Inflammatory macrophage treated with lipopolysaccharide for 1 hour (primary cell): ENCODE measurements around the gene KDM2A.

Source experiments
- DNase-seq, 2 donors: peaks; one replicate each; pipeline ENCODE4 v3.0.0-alpha.2; 2020 to 2022

The KDM2A gene

DNA sequence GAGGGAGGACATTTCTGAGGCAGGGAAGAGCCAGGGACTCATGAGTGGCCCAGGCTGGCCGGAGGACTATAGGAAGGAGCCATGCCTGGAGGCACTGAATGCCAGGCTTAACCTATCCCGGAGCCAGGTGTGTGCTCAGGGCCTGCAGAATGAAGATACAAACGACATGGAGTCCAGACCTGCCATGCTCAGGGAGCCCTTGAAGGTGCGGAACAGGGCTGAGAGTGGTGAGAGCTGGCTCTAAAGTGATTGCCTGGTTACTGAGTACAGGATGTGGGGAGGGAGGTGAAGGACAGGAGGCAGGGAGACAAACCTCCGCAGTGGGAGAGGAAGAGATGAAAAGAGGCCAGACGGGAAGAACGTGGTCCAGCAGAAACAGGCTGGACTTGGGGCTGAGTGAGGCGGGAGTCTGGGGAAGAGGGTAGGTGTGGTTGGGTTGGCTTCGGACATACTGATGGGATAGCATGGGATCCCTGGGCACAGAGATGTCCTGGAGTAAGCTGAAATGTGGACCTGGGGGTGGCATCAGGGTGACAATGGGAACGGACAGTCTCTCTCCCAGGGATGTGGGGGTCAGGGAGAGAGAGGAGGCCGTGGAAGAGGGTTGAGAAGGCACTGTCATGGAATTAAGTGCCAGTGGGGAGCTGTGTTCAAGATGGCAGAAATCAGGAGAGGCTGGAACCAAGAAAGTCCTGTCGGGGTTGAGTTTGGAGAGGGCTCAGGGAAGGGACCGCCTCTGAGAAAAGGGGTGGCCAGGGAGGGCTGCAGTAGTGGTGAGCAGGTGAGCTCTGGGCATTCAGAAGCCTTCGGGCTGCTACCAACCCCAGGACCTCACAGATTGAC, 168.5 kb downstream of the KDM2A start:
- no peak for DNase-seq

DNA sequence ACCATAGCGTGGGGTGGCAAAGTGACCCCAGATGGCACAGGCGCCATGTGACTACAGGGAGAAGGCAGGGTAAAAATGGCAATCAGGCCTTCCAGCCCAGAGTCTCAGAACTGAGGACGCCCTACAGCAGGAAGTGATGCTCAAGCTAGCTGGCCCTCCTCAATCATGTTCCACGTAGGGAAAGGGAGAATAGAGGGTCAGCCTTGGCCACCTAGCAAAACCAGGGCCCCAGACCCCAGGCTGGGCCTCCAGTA, 169.1 kb downstream of the KDM2A start:
- no peak for DNase-seq

DNA sequence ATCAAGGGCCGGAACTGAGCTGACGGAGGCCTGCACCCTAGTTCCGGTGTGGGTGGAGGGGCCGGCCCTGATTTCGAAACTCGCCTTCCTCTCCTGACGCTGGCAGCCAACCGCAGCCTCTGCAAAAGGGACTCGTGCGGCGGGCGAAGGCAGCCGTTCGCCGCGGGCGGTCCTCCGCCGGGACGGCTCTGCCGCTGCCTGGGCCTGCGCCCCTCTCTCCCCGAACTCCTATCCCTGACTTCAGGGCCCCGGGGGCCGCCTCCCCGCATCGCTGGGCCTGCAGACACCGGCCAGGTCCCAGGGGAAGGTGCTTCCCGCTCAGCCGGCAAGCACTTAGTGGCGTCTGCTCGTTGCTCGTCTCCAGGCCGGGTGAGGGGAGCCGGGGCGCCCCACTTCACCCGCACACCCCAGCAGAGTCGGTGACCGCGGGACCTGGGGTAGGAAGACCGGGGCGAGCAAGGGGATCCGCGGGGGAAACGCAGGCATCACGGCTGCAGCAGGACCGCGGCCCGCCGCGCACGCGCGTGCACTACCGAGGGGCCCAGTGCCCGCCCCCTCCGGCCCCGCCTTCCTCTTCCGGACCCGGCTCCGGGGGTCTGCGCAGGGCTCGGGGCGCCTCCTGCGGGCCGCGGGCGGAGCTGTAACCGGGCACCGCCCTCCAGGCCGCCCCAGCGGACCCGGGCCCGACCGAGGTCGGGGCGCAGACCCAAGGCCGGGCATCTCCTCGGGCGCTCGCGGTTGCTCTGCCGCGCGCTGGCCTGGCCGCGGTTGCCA, 169.6 kb downstream of the KDM2A start:
- peak; percentile 92 to 93 for DNase-seq

DNA sequence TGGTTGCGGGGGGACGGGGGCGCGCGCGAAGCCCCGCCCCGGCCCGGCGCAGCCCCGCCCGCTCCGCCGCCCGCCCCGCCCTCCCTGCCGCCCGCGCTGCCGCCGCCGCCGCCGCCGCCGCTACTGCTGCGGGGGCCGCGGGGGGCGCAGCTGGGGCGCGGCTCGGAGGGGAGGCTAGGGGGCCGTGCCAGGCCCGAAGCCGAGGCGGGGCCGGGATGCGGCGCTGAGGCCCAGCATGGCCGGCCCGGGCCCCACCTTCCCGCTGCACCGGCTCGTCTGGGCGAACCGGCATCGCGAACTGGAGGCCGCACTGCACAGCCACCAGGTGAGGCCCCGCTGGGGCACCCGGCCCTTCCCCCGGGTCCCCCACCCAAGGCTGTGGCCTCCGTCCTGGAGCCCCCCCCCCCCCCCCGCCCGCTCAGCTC, 170.2 kb downstream of the KDM2A start, which contains the start of gene ANKRD13D:
TSS of gene ANKRD13D (plus strand) at position 78 of the 425 bp plus-strand sequence. CDS start at position 236, 158 bp downstream.
- DNase-seq: no peak

DNA sequence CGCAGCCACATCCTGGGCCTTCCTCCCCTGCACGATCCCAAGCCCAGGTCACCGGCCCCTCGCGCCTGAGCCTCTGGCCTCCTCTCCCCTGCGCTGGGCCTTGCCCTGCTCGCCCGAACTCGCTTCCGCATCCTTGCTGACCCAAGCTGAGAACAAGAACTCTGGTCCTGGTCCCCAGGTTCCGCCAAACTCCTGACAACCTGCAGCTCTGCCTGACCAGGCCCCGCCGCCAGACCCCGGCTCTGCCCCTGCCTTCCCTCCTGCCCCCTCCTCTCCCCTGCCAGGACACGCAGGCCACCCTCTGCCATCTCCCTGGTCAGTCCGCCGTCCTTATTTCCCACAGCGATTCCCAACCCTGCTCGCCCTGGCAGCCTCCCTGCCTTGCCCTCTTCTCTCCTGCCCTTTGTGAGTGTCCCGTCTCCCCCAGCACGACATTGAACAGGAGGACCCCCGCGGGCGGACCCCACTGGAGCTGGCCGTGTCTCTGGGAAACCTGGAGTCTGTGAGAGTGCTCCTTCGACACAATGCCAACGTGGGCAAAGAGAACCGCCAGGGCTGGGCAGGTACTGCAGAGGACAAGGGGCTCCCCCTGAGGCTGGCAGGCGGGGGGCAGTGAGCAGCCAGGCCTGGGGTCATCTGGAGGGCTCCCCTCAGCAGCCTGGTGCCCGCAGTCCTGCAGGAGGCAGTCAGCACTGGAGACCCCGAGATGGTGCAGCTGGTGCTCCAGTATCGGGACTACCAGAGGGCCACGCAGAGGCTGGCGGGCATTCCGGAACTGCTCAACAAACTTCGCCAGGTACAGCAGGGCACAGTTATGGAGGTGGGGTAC, 170.8 kb downstream of the KDM2A start:
- no peak for DNase-seq

DNA sequence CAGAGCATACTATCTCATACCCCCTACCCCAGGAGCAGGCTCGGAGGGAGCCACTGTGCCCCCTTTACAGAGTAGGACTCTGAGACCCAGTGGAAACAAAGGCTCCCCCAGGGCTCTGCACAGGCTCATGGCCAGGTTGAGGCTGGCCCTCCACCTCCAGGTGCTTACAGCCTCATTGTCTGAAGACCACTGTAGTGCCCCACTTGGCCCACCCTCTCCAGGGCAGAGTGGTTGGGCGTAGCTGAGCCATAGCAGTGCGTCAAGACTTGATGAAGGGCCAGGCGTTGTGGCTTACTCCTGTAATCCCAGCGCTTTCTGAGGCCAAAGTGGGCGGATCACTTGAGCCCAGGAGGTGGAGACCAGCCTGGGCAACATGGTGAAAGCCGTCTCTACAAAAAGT, 171.7 kb downstream of the KDM2A start:
- DNase-seq: no peak

DNA sequence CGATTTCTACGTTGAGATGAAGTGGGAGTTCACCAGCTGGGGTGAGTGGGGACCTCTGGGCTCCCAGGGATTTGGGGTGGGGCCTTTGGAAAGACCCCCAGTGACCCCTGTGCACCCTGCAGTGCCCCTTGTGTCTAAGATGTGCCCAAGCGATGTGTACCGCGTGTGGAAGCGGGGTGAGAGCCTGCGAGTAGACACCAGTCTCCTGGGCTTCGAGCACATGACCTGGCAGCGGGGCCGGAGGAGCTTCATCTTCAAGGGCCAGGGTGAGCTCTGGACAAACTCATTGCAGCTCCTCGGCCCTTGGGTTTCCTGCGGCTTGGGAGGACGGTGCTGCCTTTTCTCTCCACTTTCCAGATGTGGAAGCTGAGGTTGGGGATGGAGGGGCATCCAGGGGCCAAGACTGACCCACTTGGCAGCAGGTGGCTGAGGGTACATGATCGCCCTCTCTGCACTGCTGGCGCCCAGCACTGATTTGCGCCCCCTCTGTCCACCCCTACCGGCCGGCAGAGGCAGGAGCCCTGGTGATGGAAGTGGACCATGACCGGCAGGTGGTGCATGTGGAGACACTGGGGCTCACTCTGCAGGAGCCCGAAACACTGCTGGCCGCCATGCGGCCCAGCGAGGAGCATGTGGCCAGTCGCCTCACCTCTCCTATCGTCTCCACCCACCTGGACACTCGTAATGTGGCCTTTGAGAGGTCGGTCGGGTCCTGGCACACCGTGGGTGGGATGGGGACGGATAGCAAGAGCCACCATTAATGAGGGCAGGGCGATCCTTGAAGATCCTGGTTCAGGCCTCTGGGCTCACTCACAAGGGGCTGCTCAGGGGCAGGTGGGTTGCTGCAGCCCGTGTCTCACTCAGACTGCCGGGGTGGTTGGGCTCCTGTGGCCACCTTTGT, 172.7 kb downstream of the KDM2A start:
- DNase-seq: no peak

DNA sequence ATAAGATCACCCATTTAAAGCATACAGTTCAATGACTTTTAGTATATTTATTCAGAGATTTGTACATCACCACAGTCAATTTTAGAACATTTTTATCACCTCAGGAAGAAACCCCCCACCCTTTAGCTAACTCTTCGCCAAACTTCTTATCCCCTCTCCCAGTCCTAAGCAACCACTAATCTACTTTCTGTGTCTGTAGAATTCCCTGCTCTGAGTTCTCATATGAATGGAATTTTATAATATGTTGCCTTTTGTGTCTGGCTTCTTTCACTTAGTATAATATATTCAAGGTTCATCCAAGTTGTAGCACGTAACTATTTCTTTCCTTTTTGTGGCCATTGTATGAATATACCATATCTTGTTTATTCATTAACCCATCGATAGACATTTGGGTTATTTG, 173.6 kb downstream of the KDM2A start:
- DNase-seq: no peak

DNA sequence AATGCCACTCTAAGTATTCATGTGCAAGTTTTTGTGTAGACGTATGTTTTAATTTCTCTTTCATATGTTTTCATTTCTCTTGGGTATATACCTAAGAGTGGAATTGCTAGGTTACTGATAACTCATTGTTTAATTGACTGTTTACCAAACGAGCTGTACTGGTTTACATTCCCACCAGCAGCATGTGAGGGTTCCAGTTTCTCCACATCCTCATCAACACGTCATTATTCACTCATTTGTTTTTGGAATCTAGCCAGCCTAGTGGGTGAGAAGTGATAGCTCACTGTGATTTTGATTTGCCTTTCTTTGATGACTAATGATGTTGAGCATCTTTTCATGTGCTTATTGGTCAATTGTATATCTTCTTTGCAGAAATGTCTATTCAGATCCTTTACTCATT, 174.0 kb downstream of the KDM2A start:
- DNase-seq: peak; percentile 62 to 65

DNA sequence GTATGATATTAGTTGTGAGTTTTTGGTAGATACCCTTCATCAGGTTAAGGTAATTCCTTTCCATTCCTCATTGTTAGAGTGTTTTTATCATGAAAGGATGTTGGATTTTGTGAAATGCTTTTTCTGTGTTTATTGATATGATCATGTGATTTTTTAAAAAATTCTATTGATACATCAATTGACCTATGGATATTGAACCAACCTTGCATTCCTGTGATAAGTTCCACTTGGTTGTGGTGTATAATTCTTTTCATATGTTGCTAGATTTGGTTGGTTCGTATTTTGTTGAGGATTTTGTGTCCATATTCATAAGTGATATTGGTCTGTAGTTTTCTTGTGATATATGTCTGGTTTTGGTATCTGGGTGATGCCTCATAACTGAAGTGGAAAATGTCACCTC, 176.8 kb downstream of the KDM2A start:
- DNase-seq: no peak

DNA sequence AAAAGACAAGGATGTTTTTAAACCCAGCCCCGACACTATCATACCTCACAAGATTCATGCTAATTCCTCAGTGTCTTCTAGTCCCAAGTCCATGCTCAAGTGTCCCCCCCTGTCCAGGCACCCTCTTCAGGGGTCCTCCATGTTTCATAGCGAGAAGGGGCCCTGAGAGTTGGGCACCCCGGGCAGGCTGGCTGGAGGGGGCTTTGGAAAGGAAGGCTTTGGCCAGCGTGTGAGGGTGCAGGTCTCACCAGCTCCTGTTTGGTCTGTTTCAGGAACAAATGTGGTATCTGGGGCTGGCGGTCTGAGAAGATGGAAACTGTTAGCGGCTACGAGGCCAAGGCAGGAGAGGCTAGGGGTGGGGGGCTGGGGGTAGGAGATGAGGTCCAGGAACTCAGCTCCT, 179.7 kb downstream of the KDM2A start:
- DNase-seq: no peak

DNA sequence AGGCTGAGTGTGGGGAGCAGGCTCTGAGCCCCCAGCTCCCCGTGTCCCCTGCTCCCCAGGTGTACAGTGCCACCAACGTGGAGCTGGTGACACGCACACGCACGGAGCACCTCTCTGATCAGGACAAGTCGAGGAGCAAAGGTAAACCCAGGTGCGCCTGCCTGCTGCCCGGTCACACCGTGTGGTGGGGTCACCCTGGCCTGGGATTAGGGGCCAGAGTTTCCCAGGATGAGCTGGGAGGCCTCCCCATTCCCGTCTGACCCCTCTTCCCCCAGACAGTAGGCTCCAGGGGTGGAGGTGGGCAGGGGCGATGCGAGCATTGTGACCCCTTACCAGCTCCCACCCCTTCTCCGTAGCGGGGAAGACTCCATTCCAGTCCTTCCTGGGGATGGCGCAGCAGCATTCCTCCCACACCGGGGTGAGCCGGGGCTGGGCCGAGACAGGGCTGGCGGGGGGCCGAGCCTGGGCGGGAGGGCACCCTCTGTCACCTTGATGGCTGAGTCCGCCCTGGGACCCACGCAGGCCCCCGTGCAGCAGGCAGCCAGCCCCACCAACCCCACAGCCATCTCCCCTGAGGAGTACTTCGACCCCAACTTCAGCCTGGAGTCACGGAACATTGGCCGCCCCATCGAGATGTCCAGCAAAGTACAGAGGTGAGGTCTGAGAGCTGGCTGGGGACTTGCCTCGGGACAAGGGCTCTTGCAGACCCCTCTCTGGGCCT, 180.6 kb downstream of the KDM2A start:
- DNase-seq: no peak

DNA sequence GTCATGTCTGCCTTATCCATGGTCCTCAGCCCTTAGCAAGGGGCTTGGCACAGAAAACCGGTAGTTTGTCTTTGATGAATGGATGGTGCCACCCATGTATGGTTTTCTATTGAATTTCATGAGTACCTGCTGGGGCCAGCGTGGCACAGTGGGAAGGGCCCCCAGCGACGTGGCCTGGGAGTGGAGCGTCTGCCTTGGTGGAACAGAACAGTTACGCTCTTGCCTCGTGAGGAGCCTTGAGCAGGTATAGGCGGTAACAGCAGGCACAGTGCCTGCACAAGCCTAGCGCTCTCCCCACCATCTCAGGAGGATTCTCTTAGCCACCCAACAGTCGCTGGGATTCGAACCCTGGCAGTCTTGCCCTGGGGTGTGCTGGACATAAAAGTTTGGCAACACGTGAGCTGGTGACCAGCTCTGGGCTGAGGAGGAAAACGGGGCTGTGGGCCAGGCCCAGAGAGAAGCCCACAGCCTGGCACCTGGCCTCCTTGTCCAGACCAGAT, 181.2 kb downstream of the KDM2A start:
- DNase-seq: no peak

DNA sequence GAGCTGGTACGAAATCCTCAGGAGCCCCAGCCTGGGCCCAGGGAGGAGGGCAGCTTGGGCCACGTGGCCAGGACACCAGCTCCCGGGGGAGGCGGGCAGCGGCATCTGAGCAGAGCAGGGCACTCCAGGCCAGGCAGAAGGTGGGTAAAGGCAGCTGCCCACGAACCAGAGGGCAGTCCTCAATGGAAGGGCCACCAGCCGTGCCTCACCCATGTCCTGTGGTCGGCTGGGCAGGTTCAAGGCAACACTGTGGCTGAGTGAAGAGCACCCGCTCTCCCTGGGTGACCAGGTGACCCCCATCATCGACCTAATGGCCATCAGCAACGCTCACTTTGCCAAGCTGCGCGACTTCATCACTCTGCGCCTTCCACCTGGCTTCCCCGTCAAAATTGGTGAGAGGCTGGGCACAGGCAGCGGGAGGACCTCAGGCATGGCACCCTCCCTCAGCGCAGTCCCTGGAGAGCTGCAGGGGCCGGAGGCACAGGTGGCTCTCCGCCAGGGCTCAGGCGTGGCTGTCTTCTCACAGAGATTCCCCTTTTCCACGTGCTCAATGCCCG, 181.8 kb downstream of the KDM2A start:
- DNase-seq: no peak

DNA sequence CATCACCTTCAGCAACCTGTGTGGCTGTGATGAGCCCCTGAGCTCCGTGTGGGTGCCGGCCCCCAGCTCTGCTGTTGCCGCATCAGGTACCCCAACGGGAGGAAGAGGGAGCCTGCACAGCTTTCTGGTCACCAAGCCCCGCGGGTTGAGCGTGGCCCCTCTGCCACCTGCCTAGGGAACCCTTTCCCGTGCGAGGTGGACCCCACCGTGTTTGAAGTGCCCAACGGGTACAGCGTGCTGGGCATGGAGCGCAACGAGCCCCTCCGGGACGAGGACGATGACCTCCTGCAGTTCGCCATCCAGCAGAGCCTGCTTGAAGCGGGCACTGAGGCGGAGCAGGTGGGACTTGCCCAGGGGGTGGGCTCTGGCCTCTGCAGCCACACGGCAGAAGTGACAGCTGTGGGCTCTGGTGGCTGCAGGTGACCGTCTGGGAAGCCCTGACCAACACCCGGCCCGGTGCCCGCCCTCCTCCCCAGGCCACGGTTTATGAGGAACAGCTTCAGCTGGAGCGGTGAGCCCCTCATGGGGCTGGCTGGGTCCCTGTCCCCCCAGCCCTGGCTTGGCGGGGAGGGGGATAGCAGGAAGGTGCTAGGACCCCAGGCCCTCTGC, 182.4 kb downstream of the KDM2A start:
- no peak for DNase-seq

DNA sequence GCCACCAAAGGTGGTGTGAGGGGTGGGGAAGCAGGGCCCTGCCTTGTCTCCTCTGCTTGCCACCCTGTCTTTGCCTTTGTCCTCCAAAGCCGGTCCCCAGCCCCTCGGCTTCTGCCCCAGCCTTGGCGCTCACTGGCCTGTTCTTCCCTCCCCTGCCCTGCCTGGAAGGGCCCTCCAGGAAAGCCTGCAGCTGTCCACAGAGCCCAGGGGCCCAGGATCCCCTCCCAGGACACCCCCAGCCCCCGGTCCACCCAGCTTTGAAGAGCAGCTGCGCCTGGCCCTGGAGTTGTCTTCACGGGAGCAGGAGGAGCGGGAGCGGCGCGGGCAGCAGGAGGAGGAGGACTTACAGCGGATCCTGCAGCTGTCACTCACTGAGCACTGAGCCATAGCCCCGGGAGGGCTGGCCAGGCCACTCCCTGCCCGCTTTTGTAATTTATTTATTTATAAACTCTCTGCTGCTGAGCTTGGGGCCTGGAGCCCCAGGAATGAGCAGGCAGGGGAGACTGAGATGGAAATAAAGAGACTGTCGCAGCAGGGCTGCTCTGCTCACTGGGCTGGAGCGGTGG, 183.0 kb downstream of the KDM2A start:
- peak in 1 of 2 donors; percentile 38 for DNase-seq

DNA sequence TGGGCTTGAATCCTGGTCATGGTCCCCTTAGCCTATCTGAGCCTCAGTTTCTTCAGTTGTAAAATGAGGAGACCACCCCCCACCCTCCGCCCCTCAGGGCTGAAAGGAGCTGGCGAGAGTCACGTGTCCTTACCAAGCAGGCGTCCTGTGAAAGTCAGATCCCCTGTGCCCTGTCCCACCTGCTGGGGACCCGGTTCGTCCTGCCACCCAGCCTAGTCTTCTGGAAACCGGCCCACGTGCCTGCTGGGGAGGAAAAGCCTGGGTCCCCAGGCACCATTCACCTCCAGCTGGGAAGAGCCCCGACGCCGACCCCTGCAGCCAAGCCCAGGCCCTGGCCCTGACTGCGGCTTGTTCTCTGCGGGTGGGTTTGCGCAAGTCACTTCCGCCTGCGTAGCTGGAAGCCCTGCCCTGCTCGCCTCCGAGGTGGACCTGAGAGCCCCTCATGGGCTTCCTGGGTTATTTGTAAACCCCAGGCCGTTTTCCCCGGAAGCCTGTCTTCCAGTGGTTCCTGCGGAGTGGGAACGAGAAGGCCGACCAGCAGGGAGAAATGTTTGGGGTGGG, 183.6 kb downstream of the KDM2A start:
- DNase-seq: no peak

DNA sequence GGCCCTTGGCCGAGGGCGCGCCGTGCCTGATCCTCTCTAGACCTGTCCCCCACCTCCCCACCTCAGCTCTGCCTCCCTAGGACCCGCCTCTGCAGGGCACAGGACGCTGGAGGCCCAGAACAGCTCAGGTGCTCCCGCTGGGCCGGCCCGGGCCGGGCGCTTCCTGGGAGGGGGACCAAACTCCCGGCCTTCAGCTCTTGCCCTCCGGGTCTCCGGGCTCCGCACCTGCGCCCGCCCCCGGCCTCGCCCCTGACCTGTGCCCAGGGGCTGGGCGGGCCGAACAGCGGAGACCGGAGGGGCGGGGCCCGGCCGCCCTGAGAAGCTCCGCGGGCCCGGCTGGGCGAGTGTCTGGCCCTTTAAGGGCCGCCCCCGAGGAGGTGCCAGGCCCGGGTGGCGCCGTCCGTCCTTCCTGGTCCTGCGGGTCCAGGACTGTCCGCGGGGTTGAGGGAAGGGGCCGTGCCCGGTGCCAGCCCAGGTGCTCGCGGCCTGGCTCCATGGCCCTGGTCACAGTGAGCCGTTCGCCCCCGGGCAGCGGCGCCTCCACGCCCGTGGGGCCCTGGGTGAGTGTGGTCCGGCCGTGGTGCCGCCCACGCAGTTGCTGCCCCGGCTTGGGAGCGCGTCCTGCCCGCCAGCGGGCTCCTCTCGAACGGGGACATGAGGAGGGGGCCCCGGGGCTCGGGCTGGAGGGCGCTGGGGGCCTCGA, 184.2 kb downstream of the KDM2A start, which contains the start of gene SSH3:
TSS of gene SSH3 (plus strand) at position 399 of the 703 bp plus-strand sequence. CDS start at position 495, 96 bp downstream.
- DNase-seq: peak in 1 of 2 donors; percentile 46

DNA sequence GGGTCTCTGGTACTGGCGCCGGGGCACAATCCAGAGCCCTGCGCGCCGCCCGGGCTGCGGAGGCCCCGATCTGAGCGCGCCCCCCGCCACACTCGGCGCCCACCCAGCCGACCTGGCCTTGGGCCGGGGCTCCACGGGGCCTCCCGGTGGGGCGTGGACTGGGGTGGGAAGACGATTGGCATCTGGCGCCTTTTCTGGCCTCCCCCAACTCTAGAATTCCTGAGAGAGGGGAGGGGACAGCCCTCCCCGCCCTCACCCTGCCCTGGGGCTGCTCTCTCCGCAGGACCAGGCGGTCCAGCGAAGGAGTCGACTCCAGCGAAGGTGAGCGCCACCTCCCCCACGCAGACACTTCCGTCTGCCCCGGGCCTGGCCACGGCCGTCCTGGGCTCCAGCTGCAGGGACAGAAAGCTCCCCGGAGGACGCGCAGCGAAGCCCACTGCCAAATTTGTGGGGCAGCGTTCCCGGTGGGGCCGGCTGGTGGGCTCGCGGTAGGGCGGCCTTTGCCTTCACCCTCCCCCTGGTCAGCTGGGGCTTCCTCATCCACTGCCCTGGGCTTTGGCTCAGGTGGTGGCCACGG, 184.9 kb downstream of the KDM2A start:
- DNase-seq: no peak
